ENCODE data around the gene RPP25.

GRCh38 chr15:74954515-74954914, 2.1 kb downstream of the RPP25 start:
- TF ChIP-seq CTCF (optimal IDR thresholded peaks at IDR 0.05 in 1 of 3, IDR thresholded peaks at IDR 0.05 in 1 of 3, conservative IDR thresholded peaks at IDR 0.05 in 1 of 3; ENCODE audit: extremely low read depth in 1 of 3, insufficient read depth in 2 of 3, low read length in 3 of 3) = no peak
- no peak for TF ChIP-seq EZH2 (IDR thresholded peaks at IDR 0.05; ENCODE audit: low read length)

All from keratinocyte (primary cell).